Jurkat, Clone E6-1 (cell line): ENCODE data around the gene PCDHB12.
"Not testable (repeated sequence)": the region's sequence is repeated elsewhere in the genome, so short reads cannot be mapped to it uniquely, and the experiment has no call there.

Source experiments
- DNase-seq: peaks from one replicate; pipeline ENCODE4 v3.0.0-alpha.2; 2011; ENCODE audit warnings: low read depth, low spot score
- H3K4me3 ChIP-seq: 2 replicates; pipeline ENCODE4 v1.5.1; 2011; ENCODE audit warnings: mild to moderate bottlenecking, low read length, control low read depth, moderate library complexity

Gene PCDHB12

DNA sequence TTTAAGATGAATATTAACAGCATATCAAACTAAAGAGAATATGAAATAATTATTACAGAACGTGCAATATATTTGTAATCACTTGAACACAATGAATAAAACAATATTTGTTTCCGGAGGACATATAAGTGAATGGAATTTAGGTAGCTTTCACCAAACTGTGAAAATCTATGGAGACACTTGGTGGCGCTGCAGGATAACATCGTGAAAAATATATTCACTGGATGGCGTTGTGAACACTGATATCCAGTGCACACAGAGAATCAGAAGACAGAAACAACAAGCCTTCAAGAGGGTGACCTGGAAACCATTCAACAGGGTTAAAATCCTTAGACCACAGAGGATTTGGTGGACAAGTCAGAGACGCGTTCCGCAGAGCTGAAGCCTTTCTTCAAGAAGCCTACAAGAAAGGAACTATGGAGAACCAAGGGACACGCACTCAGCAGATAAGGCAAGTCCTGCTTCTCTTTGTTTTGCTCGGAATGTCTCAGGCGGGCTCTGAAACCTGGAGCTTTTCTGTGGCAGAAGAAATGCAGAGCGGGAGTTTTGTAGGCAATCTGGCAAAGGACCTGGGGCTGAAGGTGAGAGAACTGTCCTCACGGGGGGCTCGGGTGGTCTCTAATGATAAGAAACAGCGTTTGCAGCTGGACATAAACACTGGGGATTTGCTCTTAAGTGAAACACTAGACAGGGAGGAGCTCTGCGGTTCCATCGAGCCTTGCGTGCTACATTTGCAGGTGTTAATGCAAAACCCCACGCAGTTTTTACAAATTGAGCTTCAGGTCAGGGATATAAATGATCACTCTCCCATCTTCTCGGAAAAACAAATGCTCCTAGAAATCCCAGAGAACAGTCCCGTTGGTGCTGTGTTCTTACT lies 8.9 kb upstream of the PCDHB12 start, which contains the start of gene PCDHB11:
TSS of gene PCDHB11 (plus strand) at position 269 of the 877 bp plus-strand sequence. CDS start at position 417, 148 bp downstream.
- no peak for DNase-seq
- no peak within 1 kb of the TSS for H3K4me3 ChIP-seq

DNA sequence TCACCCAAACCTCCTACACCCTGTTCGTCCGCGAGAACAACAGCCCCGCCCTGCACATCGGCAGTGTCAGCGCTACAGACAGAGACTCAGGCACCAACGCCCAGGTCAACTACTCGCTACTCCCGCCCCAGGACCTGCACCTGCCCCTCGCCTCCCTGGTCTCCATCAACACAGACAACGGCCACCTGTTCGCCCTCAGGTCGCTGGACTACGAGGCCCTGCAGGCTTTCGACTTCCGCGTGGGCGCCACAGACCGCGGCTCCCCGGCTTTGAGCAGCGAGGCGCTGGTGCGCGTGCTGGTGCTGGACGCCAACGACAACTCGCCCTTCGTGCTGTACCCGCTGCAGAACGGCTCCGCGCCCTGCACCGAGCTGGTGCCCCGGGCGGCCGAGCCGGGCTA lies 7.4 kb upstream of the PCDHB12 start:
- not testable (repeated sequence) for H3K4me3 ChIP-seq, DNase-seq

DNA sequence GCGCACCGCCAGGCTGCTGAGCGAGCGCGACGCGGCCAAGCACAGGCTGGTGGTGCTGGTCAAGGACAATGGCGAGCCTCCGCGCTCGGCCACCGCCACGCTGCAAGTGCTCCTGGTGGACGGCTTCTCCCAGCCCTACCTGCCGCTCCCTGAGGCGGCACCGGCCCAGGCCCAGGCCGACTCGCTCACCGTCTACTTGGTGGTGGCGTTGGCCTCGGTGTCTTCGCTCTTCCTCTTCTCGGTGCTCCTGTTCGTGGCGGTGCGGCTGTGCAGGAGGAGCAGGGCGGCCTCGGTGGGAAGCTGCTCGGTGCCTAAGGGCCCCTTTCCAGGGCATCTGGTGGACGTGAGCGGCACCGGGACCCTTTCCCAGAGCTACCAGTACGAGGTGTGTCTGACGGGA lies 6.9 kb upstream of the PCDHB12 start:
- not testable (repeated sequence) for H3K4me3 ChIP-seq, DNase-seq

DNA sequence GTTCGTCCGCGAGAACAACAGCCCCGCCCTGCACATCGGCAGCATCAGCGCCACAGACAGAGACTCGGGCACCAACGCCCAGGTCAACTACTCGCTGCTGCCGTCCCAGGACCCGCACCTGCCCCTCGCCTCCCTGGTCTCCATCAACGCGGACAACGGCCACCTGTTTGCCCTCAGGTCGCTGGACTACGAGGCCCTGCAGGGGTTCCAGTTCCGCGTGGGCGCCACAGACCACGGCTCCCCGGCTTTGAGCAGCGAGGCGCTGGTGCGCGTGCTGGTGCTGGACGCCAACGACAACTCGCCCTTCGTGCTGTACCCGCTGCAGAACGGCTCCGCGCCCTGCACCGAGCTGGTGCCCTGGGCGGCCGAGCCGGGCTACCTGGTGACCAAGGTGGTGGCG lies 1.8 kb downstream of the PCDHB12 start:
- DNase-seq, H3K4me3 ChIP-seq: not testable (repeated sequence)

DNA sequence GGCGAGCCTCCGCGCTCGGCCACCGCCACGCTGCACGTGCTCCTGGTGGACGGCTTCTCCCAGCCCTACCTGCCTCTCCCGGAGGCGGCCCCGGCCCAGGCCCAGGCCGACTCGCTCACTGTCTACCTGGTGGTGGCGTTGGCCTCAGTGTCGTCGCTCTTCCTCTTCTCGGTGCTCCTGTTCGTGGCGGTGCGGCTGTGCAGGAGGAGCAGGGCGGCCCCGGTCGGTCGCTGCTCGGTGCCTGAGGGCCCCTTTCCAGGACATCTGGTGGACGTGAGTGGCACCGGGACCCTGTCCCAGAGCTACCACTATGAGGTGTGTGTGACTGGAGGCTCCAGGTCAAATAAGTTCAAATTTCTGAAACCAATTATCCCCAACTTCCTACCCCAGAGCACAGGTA lies 2.3 kb downstream of the PCDHB12 start:
- not testable (repeated sequence) for H3K4me3 ChIP-seq, DNase-seq

DNA sequence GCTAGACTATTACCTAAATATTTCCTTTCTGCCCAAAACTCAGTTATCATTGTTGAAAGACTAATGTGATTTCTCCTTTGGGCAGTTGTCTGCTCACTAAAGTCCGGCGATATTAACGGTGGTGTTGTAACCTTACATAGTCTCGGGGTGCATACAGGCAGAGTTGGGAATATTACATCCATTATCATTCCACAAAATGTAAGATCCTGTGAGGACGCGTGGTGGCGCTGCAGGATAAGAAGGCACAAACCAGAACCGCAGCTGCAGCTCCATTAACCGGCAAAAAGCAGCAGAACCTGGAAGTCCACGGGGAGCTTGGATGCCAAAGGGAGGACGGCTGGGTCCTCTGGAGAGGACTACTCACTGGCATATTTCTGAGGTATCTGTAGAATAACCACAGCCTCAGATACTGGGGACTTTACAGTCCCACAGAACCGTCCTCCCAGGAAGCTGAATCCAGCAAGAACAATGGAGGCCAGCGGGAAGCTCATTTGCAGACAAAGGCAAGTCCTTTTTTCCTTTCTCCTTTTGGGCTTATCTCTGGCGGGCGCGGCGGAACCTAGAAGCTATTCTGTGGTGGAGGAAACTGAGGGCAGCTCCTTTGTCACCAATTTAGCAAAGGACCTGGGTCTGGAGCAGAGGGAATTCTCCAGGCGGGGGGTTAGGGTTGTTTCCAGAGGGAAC lies 5.3 kb downstream of the PCDHB12 start, which contains the start of gene PCDHB13:
TSS of gene PCDHB13 (plus strand) at position 264 of the 684 bp plus-strand sequence. CDS start at position 469, 205 bp downstream.
- not testable (repeated sequence) for H3K4me3 ChIP-seq
- peak; percentile 31 for DNase-seq

DNA sequence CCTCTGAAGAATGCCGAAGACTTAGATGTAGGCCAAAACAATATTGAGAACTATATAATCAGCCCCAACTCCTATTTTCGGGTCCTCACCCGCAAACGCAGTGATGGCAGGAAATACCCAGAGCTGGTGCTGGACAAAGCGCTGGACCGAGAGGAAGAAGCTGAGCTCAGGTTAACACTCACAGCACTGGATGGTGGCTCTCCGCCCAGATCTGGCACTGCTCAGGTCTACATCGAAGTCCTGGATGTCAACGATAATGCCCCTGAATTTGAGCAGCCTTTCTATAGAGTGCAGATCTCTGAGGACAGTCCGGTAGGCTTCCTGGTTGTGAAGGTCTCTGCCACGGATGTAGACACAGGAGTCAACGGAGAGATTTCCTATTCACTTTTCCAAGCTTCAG lies 6.1 kb downstream of the PCDHB12 start:
- DNase-seq, H3K4me3 ChIP-seq: not testable (repeated sequence)

DNA sequence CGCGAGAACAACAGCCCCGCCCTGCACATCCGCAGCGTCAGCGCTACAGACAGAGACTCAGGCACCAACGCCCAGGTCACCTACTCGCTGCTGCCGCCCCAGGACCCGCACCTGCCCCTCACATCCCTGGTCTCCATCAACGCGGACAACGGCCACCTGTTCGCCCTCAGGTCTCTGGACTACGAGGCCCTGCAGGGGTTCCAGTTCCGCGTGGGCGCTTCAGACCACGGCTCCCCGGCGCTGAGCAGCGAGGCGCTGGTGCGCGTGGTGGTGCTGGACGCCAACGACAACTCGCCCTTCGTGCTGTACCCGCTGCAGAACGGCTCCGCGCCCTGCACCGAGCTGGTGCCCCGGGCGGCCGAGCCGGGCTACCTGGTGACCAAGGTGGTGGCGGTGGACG lies 7.0 kb downstream of the PCDHB12 start:
- H3K4me3 ChIP-seq, DNase-seq: not testable (repeated sequence)

DNA sequence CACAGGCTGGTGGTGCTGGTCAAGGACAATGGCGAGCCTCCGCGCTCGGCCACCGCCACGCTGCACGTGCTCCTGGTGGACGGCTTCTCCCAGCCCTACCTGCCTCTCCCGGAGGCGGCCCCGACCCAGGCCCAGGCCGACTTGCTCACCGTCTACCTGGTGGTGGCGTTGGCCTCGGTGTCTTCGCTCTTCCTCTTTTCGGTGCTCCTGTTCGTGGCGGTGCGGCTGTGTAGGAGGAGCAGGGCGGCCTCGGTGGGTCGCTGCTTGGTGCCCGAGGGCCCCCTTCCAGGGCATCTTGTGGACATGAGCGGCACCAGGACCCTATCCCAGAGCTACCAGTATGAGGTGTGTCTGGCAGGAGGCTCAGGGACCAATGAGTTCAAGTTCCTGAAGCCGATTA lies 7.5 kb downstream of the PCDHB12 start:
- H3K4me3 ChIP-seq, DNase-seq: not testable (repeated sequence)

DNA sequence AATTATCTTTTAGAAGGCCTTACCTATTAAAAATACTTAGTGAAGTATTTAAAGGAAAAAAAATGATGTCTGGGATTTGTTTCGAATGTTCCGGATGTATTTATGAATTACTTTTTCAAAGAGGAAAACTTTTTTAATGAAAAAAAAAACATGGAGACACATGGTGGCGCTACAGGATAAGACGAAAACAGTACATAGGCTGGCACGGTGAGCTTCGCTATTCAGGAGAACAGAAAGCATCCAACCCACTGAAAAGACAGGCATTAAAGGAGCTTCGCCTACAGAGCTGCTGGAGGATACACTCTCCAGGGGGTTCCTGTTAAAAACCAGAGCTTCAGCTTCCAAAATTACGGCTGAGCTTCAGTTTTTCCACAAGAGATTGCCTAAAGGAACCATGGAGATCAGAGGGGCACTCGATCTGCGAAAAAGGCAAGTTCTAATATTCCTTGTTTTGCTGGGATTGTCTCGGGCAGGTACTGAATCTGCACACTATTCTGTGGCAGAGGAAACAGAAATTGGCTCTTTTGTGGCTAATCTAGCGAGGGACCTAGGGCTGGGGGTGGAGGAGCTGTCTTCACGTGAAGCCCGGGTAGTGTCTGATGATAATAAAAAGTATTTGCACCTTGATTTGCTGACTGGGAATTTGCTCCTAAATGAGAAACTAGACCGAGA lies 14.7 kb downstream of the PCDHB12 start, which contains the start of gene PCDHB14:
TSS of gene PCDHB14 (plus strand) at position 232 of the 672 bp plus-strand sequence. CDS start at position 395, 163 bp downstream.
- peak; percentile 51 for DNase-seq
- H3K4me3 ChIP-seq: peak within 1 kb of the TSS; percentile 33

DNA sequence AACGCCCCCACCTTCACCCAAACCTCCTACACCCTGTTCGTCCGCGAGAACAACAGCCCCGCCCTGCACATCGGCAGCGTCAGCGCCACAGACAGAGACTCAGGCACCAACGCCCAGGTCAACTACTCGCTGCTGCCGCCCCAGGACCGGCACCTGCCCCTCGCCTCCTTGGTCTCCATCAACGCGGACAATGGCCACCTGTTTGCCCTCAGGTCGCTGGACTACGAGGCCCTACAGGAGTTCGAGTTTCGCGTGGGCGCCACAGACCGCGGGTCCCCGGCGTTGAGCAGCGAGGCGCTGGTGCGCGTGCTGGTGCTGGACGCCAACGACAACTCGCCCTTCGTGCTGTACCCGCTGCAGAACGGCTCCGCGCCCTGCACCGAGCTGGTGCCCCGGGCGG lies 16.3 kb downstream of the PCDHB12 start:
- not testable (repeated sequence) for H3K4me3 ChIP-seq, DNase-seq

DNA sequence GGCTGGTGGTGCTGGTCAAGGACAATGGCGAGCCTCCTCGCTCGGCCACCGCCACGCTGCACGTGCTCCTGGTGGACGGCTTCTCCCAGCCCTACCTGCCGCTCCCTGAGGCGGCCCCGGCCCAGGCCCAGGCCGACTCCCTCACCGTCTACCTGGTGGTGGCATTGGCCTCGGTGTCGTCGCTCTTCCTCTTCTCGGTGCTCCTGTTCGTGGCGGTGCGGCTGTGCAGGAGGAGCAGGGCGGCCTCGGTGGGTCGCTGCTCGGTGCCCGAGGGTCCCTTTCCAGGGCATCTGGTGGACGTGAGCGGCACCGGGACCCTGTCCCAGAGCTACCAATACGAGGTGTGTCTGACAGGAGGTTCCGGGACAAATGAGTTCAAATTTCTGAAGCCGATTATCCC lies 16.9 kb downstream of the PCDHB12 start:
- not testable (repeated sequence) for DNase-seq, H3K4me3 ChIP-seq

DNA sequence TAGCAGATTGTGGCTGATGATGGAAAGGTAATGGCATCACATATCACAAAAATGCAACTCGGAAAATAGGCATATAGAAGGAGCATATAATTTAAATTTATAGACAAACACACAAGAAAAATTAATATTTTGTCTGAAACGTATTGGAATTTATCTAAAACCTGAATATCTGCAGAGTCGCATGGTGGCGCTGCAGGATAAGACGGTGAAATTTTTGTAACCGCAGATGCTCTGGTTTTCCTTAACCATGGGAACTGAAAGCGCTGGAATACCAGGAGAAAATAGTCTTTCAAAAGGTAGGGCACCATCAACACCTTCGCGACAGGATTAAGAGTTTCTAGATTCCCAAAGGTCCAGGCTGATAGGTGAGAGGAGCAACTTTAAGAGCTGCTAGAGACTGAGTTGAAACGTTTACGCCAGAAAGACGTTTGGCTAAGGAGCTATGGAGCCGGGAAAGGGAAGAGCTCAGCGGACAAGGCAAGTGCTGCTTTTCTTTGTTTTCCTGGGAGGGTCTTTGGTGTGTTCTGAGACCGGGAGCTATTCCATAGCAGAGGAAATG lies 25.7 kb downstream of the PCDHB12 start:
- no peak for DNase-seq
- no peak overlapping the region for H3K4me3 ChIP-seq

DNA sequence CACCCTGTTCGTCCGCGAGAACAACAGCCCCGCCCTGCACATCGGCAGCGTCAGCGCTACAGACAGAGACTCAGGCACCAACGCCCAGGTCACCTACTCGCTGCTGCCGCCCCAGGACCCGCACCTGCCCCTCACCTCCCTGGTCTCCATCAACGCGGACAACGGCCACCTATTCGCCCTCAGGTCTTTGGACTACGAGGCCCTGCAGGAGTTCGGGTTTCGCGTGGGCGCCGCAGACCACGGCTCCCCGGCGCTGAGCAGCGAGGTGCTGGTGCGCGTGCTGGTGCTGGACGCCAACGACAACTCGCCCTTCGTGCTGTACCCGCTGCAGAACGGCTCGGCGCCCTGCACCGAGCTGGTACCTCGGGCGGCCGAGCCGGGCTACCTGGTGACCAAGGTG lies 27.4 kb downstream of the PCDHB12 start:
- DNase-seq, H3K4me3 ChIP-seq: not testable (repeated sequence)

DNA sequence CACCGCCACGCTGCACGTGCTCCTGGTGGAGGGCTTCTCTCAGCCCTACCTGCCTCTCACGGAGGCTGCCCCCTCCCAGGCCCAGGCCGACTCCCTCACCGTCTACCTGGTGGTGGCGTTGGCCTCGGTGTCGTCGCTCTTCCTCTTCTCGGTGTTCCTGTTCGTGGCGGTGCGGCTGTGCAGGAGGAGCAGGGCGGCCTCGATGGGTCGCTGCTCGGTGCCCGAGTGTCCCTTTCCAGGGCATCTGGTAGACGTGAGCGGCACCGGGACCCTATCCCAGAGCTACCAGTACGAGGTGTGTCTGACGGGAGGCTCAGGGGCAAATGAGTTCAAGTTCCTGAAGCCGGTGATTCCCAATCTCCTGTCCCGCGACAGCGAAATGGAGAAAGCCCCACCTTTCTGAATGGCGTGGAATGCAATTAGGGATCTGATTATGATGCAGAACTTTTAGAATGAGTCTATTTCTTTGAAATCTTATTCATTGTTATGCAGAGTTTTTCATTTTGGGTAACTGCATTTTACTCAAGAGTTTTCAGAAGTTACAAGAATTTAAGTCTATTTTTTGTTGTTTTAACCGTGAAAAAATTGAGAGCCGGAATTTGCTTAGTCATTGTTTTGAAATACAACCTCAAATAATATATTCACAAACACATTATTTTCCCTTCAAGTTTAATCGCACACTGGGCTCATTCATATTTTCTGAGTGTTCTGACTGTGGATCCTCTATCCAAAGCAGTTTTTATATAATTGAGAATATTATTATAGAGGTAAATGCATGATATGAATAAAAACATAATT lies 28.2 kb downstream of the PCDHB12 start:
- no peak overlapping the region for H3K4me3 ChIP-seq
- no peak for DNase-seq

DNA sequence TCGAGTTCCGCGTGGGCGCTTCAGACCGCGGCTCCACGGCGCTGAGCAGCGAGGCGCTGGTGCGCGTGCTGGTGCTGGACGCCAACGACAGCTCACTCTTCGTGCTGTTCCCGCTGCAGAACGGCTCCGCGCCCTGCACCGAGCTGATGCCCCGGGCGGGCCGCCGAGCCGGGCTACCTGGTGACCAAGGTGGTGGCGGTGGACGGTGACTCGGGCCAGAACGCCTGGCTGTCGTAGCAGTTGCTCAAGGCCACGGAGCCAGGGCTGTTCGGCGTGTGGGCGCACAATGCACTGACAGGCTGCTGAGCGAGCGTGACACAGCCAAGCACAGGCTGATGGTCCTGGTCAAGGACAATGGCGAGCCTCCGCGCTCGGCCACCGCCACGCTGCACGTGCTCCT lies 33.0 kb downstream of the PCDHB12 start:
- H3K4me3 ChIP-seq: no peak overlapping the region
- no peak for DNase-seq

DNA sequence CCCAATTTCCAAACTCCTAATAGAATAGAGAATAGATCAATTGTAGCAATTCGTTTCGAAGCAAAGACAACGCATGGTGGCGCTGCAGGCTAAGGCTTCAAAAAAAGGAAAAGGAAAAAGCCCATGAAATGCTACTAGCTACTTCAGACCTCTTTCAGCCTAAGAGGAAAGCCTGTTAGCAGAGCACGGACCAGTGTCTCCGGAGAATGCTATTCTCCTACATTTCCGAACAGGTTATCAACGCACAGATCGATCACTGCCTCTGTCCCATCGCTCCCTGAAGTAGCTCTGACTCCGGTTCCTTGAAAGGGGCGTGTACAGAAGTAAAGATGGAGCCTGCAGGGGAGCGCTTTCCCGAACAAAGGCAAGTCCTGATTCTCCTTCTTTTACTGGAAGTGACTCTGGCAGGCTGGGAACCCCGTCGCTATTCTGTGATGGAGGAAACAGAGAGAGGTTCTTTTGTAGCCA lies 36.8 kb downstream of the PCDHB12 start, which contains the start of gene PCDHB15:
TSS of gene PCDHB15 (plus strand) at position 146 of the 468 bp plus-strand sequence. CDS start at position 330, 184 bp downstream.
- no peak for DNase-seq
- no peak within 1 kb of the TSS for H3K4me3 ChIP-seq

DNA sequence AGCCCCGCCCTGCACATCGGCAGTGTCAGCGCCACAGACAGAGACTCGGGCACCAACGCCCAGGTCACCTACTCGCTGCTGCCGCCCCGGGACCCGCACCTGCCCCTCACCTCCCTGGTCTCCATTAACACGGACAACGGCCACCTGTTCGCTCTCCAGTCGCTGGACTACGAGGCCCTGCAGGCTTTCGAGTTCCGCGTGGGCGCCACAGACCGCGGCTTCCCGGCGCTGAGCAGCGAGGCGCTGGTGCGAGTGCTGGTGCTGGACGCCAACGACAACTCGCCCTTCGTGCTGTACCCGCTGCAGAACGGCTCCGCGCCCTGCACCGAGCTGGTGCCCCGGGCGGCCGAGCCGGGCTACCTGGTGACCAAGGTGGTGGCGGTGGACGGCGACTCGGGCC lies 38.5 kb downstream of the PCDHB12 start:
- DNase-seq, H3K4me3 ChIP-seq: not testable (repeated sequence)
